HepG2 (cell line): ENCODE measurements around the gene PRR27. TPM values are rescaled to one million over a fixed set of nuclear protein-coding genes. Genes with fewer than 3 reads are reported as not detected.

Experiments
- ATAC-seq: fragments of 200-7000 bp; cut with Tn5 transposase; 3 replicates; pipeline ENCODE4 v1.9.1; 2020; ENCODE audit warnings: mild to moderate bottlenecking, moderate library complexity
- BruUV-seq: library from RNA; stranded (reverse); fragments of 400-500 nt; replicated peaks from 2 replicates; lab custom pipeline; 2021; lab: Mats Ljungman, UMichigan
- CTCF ChIA-PET: fragments of 300-600 bp; formaldehyde crosslinking; extraction: SDS; loops from one replicate; lab custom pipeline; 2021; ENCODE audit warnings: low total read pairs, inconsistent platforms, low intra/inter-chr PET ratio; lab: Yijun Ruan, JAX
- POLR2A ChIA-PET: fragments of 350-600 bp; sonication (Branson Sonifier 250); formaldehyde crosslinking; loops from one replicate; lab custom pipeline; 2020; ENCODE audit warnings: antibody characterized with exemption, inconsistent platforms; lab: Yijun Ruan, JAX
- DNase-seq: peaks from one replicate; pipeline ENCODE4 v3.0.0-alpha.2; 2015; ENCODE audit warnings: low spot score
- FAIRE-seq: peaks from 3 replicates; lab custom pipeline; 2011; peaks lifted over from hg19 to GRCh38; lab: Jason Lieb, UNC
- H2AFZ ChIP-seq: one replicate; pipeline ENCODE4 v1.6.1; 2011; ENCODE audit warnings: low read length, inconsistent platforms
- H3K27ac ChIP-seq: fragments of 300-600 bp; 3 replicates; pipeline ENCODE4 v1.8.0; 2011; ENCODE audit warnings: mixed run types, mild to moderate bottlenecking, mixed read lengths, low read length, inconsistent platforms; ENCODE audit not compliant: insufficient read depth; ENCODE audit errors: extremely low read length
- H3K27me3 ChIP-seq, 2 experiments: fragments of 200-600 bp in 1 of 2; 2 replicates in 1 of 2; 3 replicates in 1 of 2; pipeline versions ENCODE4 v1.6.0 to v1.8.0; 2011; ENCODE audit warnings: low read length in 2 of 2, mild to moderate bottlenecking in 2 of 2, moderate library complexity in 2 of 2, inconsistent platforms in 1 of 2; ENCODE audit not compliant: insufficient read depth in 2 of 2, control insufficient read depth in 1 of 2
- H3K36me3 ChIP-seq, 2 experiments: fragments of 200-600 bp in 1 of 2; replicated peaks in 1 of 2; 2 replicates in 1 of 2; 3 replicates in 1 of 2; pipeline versions ENCODE4 v1.5.1 to v1.8.0; 2011; ENCODE audit warnings: low read length in 2 of 2, inconsistent platforms in 1 of 2; ENCODE audit not compliant: insufficient read depth in 2 of 2, control insufficient read depth in 1 of 2
- H3K4me1 ChIP-seq: 2 replicates; pipeline ENCODE4 v1.5.1; 2012; ENCODE audit warnings: low read length, inconsistent platforms; ENCODE audit not compliant: insufficient read depth
- H3K4me2 ChIP-seq: 2 replicates; pipeline ENCODE4 v1.6.0; 2011; ENCODE audit warnings: low read depth, low read length, inconsistent platforms
- H3K4me3 ChIP-seq, 3 experiments: fragments of 200-600 bp in 1 of 3; sonication (generic), shearing (Covaris generic) in 1 of 3; replicated peaks in 1 of 3; 2 replicates each; pipeline ENCODE4 v1.5.1; 2011 to 2016; ENCODE audit warnings: low read length in 3 of 3, inconsistent platforms in 2 of 3, low read depth in 2 of 3, mild to moderate bottlenecking in 2 of 3, control low read depth in 1 of 3, mixed read lengths in 1 of 3; ENCODE audit not compliant: insufficient read depth in 1 of 3
- H3K79me2 ChIP-seq: one replicate; pipeline ENCODE4 v1.6.1; 2011; ENCODE audit warnings: low read length, inconsistent platforms; ENCODE audit not compliant: insufficient read depth
- H3K9ac ChIP-seq: 2 replicates; pipeline ENCODE4 v1.6.0; 2011; ENCODE audit warnings: mild to moderate bottlenecking, low read depth, low read length, inconsistent platforms; ENCODE audit not compliant: insufficient read depth
- H3K9me3 ChIP-seq: 2 replicates; pipeline ENCODE4 v1.5.1; 2012; ENCODE audit warnings: mild to moderate bottlenecking, low read length
- H4K20me1 ChIP-seq: 2 replicates; pipeline ENCODE4 v1.6.0; 2011; ENCODE audit warnings: inconsistent platforms, mild to moderate bottlenecking, low read length, moderate library complexity; ENCODE audit not compliant: insufficient read depth
- CHD2 ChIP-seq: IDR thresholded peaks from 2 replicates; pipeline ENCODE4 v1.6.1; 2011; ENCODE audit warnings: low read depth, low read length, improper control_type of control experiment
- DMAP1 ChIP-seq: IDR thresholded peaks from 2 replicates; pipeline ENCODE4 v1.6.1; 2016
- MNT ChIP-seq: fragments of 450-650 bp; IDR thresholded peaks from 2 replicates; pipeline ENCODE4 v1.6.1; 2016
- NFIC ChIP-seq: IDR thresholded peaks from 2 replicates; pipeline ENCODE4 v1.6.1; 2012; ENCODE audit warnings: mild to moderate bottlenecking, low read length, inconsistent platforms
- ZNF513 ChIP-seq: sonication (generic); formaldehyde crosslinking; conservative IDR thresholded peaks from 2 replicates; pipeline ENCODE4 v1.5.0; 2020; ENCODE audit warnings: missing genetic modification reagents
- ZSCAN29 ChIP-seq: sonication (generic); formaldehyde crosslinking; conservative IDR thresholded peaks from 2 replicates; pipeline ENCODE4 v1.4.0; 2020; ENCODE audit warnings: mild to moderate bottlenecking, missing genetic modification reagents
- WGBS: methylation state at CpG from one replicate; pipeline ENCODE4 v1.1.6; 2017; ENCODE audit warnings: low lambda C conversion rate; 5-methylcytosine and 5-hydroxymethylcytosine counted together
- in situ Hi-C: cut with HindIII; loops from 2 replicates; pipeline ENCODE4 v1.10.0; 2017; ENCODE audit warnings: low pct_unique_long_range_greater_than_20kb; ENCODE audit not compliant: extremely low pct_ligation_motif_present
- intact Hi-C: fragments of 100-400 bp; cut with micrococcal nuclease; formaldehyde crosslinking; loops from one replicate; pipeline ENCODE4 v1.10.0; 2022; ENCODE audit not compliant: unreplicated experiment
- polyA plus RNA-seq, 8 experiments: library from polyadenylated mRNA; depleted of rRNA in 3 of 8; stranded (reverse) in 7 of 8; unstranded in 1 of 8; fragments of >200 nt; fragmentation: Illumina TruSeq in 4 of 8; extraction: Trizol in 4 of 8; gene quantifications; 2 replicates each; pipeline versions ENCODE4 v1.2.1 to v1.2.3, GENCODE V29; 2011 to 2016; ENCODE audit warnings: low read depth in 4 of 8, missing spikeins in 1 of 8, mixed read lengths in 1 of 8; ENCODE audit not compliant: insufficient read depth in 1 of 8
- total RNA-seq, 5 experiments: library from RNA; depleted of rRNA; stranded (reverse); fragments of >200 nt; fragmentation: Illumina TruSeq; extraction: Trizol; gene quantifications; 2 replicates each; pipeline ENCODE4 v1.2.3, GENCODE V29; 2016; ENCODE audit warnings: low read depth in 1 of 5
- TF ChIP-seq, protein P1 (sequence below): sonication (generic); formaldehyde crosslinking; IDR thresholded peaks from 2 replicates; pipeline ENCODE4 v1.4.0; 2020; ENCODE audit warnings: missing genetic modification reagents

The PRR27 gene
- total and polyA plus RNA-seq, 2 of the 13 experiments (the other 11 are each of a cell fraction or from before 2014, with no cell fraction given) = not detected

GRCh38 chr4:70183940-70184246 lies 29.9 kb downstream of the PRR27 start:
- Histone ChIP-seq H3K4me1 (peaks cover 73% of the 10 kb centered on the region), H3K79me2 (no peaks in the 10 kb centered on the region), H3K27me3 (no peaks in the 10 kb centered on the region), H3K4me2 (no peak overlapping the region), H3K36me3 (no peaks in the 10 kb centered on the region), H3K9ac (peak overlapping the region; percentile 54; the same call in 1 of the 2 replicates), H4K20me1 (no peaks in the 10 kb centered on the region), H3K9me3 (no peaks in the 10 kb centered on the region), H3K27ac (peak overlapping the region; percentile 90), H2AFZ (no peak overlapping the region), H3K4me3 (no peak overlapping the region)
- in situ Hi-C loops (loop anchor here (5.0 to 10.0 kb wide), 2 partner anchors 299 to 352 kb away; no protein-coding TSS in a partner anchor), intact Hi-C loops (loop anchor here (1.0 to 5.0 kb wide), 9 partner anchors 55 to 495 kb away; no protein-coding TSS in a partner anchor)
- no peak for ATAC-seq
- 89% methylated on average over 1 of the region's 1 CpG for WGBS
- FAIRE-seq = no peak
- ChIA-PET POLR2A (interaction anchor here (1.9 to 2.2 kb wide), 2 partner anchors 353 to 360 kb away, joined by 4 to 12 read pairs; no protein-coding TSS in a partner anchor), CTCF (interaction anchor here (0.8 kb wide), 1 partner anchor 288 kb away, joined by 3 read pairs; no protein-coding TSS in a partner anchor)
- TF ChIP-seq ZSCAN29 (CRISPR knock-in tag) = no peak
- TF ChIP-seq ZNF513 (CRISPR knock-in tag) = no peak
- no peak for TF ChIP-seq NFIC
- 0 out of 2 replicates have a peak, but pooled peaks have one; percentile 31 for TF ChIP-seq DMAP1
- TF ChIP-seq, protein P1, sequence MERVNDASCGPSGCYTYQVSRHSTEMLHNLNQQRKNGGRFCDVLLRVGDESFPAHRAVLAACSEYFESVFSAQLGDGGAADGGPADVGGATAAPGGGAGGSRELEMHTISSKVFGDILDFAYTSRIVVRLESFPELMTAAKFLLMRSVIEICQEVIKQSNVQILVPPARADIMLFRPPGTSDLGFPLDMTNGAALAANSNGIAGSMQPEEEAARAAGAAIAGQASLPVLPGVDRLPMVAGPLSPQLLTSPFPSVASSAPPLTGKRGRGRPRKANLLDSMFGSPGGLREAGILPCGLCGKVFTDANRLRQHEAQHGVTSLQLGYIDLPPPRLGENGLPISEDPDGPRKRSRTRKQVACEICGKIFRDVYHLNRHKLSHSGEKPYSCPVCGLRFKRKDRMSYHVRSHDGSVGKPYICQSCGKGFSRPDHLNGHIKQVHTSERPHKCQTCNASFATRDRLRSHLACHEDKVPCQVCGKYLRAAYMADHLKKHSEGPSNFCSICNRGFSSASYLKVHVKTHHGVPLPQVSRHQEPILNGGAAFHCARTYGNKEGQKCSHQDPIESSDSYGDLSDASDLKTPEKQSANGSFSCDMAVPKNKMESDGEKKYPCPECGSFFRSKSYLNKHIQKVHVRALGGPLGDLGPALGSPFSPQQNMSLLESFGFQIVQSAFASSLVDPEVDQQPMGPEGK = 0 out of 2 replicates have a peak, but pooled peaks have one; percentile 14
- TF ChIP-seq MNT = no peak
- TF ChIP-seq CHD2 = no peak
- BruUV-seq = no TSS peak
- DNase-seq = no peak
